ENCODE measurements around the gene ARHGEF12.

GRCh38 chr11:120509346-120510053 lies 173.3 kb downstream of the ARHGEF12 start:
- TF ChIP-seq CTCF (IDR thresholded peaks at IDR 0.05 in 4 of 5, conservative IDR thresholded peaks at IDR 0.05 in 1 of 5) = no peak
- TF ChIP-seq POLR2A (IDR thresholded peaks at IDR 0.05) = no peak
